ENCODE results near the gene MAP2K3.
"Not testable (repeated sequence)": the region's sequence is repeated elsewhere in the genome, so short reads cannot be mapped to it uniquely, and the experiment has no call there.

DNA sequence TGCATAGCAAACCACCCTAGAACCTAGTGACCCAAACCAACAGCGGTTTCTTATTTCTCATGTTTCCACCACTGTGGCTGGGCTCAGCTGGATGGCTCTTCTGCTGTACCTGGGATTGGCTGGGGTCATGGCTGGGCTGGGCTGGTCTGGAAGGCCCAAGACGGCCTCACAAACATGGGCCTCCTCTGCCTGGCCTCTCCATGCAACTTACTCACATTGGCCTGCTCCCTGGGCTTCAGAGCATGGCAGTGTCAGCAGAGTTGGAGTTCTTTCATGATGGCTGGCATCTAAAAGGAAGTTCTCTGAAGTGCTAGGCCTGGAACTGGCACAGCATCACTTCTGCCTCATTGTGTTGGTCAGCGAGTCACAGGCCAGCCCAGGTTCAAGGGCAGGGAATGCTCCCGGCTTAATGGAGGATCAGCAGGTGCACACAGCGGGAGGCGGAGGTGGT is 24.4 kb downstream of the MAP2K3 start:
- TF ChIP-seq, protein P1, sequence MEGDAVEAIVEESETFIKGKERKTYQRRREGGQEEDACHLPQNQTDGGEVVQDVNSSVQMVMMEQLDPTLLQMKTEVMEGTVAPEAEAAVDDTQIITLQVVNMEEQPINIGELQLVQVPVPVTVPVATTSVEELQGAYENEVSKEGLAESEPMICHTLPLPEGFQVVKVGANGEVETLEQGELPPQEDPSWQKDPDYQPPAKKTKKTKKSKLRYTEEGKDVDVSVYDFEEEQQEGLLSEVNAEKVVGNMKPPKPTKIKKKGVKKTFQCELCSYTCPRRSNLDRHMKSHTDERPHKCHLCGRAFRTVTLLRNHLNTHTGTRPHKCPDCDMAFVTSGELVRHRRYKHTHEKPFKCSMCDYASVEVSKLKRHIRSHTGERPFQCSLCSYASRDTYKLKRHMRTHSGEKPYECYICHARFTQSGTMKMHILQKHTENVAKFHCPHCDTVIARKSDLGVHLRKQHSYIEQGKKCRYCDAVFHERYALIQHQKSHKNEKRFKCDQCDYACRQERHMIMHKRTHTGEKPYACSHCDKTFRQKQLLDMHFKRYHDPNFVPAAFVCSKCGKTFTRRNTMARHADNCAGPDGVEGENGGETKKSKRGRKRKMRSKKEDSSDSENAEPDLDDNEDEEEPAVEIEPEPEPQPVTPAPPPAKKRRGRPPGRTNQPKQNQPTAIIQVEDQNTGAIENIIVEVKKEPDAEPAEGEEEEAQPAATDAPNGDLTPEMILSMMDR (IDR thresholded peaks at IDR 0.05; ENCODE audit: low read length), result not testable (repeated sequence)
- TF ChIP-seq EZH2 (IDR thresholded peaks at IDR 0.05; ENCODE audit: borderline replicate concordance, low read length), result not testable (repeated sequence)

Measured in OCI-LY1 (cell line).